ENCODE measurements around the gene GABRR1. TPM values are rescaled to one million over a fixed set of nuclear protein-coding genes. Genes with fewer than 3 reads are reported as not detected.
A peak's percentile ranks its signal among the peaks of the same experiment; 100 is the strongest.

The GABRR1 gene
- total and polyA plus RNA-seq, 2 donors (not counting 3 experiments of a cell fraction or from before 2014, with no cell fraction given), result not detected

GRCh38 chr6:89242574-89243330, 25.6 kb upstream of the GABRR1 start:
- Histone ChIP-seq H2AFZ (ENCODE audit: low read depth, low read length) (no peak overlapping the region), H3K9ac (replicated peaks; ENCODE audit: extremely low read depth, insufficient read depth, low read length) (no peak overlapping the region), H3K36me3 (ENCODE audit: control insufficient read depth in 2 of 2, extremely low read depth in 1 of 2, insufficient read depth in 2 of 2, low read length in 2 of 2) (no peaks in the 10 kb centered on the region), H3K9me3 (replicated peaks; ENCODE audit: control insufficient read depth, insufficient read depth, low read length) (no peaks in the 10 kb centered on the region), H3K4me2 (ENCODE audit: insufficient read depth, low read length) (no peak overlapping the region), H3K27me3 (ENCODE audit: control insufficient read depth in 2 of 2, insufficient read depth in 2 of 2, low read length in 2 of 2) (peaks cover 16 to 23% of the 10 kb centered on the region in 2 experiments), H3K9me1 (replicated peaks; ENCODE audit: control insufficient read depth, extremely low read depth, insufficient read depth, low read length) (no peaks in the 10 kb centered on the region), H3K79me2 (ENCODE audit: control insufficient read depth, insufficient read depth, low read length) (no peaks in the 10 kb centered on the region), H3K4me1 (ENCODE audit: control insufficient read depth, extremely low read depth, insufficient read depth, low read length) (no peaks in the 10 kb centered on the region), H3K4me3 (replicated peaks in 1 of 3; ENCODE audit: insufficient read depth in 1 of 3, low read depth in 1 of 3, low read length in 3 of 3) (no peak overlapping the region), H3K27ac (ENCODE audit: insufficient read depth, low read depth, low read length) (no peak overlapping the region), H4K20me1 (replicated peaks; ENCODE audit: control insufficient read depth, extremely low read depth, insufficient read depth, low read length) (no peaks in the 10 kb centered on the region)
- dilution Hi-C loops (cut with MboI; ENCODE audit: extremely low pct_ligation_motif_present, low sequenced_read_pairs), result no loop called here
- ChIA-PET POLR2A (interaction anchor here (0.7 kb wide), 1 partner anchor 156 kb away, joined by 4 read pairs; no protein-coding TSS in a partner anchor), CTCF (interaction anchor here (0.6 to 6.7 kb wide), 19 partner anchors 9 to 259 kb away, joined by 3 to 196 read pairs (median 3); partner anchors contain the start of genes PM20D2, PNRC1 and SRSF12)
- BruUV-seq (replicated peaks), result no TSS peak
- DNase-seq (ENCODE audit: low read depth, low spot score) (peak; percentile 60), FAIRE-seq (peak; percentile 76)
- intact Hi-C loops (cut with micrococcal nuclease), result loop anchor here (1.0 to 2.0 kb wide), 4 partner anchors 56 to 260 kb away; no protein-coding TSS in a partner anchor
- TF ChIP-seq GATA2 (IDR thresholded peaks at IDR 0.05; ENCODE audit: insufficient read depth, insufficient read length, low read depth, low read length) (no peak), CTCF (IDR thresholded peaks at IDR 0.05; ENCODE audit: extremely low read depth in 1 of 2, insufficient read depth in 1 of 2, low read depth in 1 of 2, low read length in 2 of 2) (peak; percentile 36 to 43)

GRCh38 chr6:89239338-89239737, 22.2 kb upstream of the GABRR1 start:
- Histone ChIP-seq H3K4me1 (ENCODE audit: control insufficient read depth, extremely low read depth, insufficient read depth, low read length) (no peaks in the 10 kb centered on the region), H3K27me3 (ENCODE audit: control insufficient read depth in 2 of 2, insufficient read depth in 2 of 2, low read length in 2 of 2) (peaks cover 7 to 8% of the 10 kb centered on the region in 2 experiments), H3K79me2 (ENCODE audit: control insufficient read depth, insufficient read depth, low read length) (no peaks in the 10 kb centered on the region), H3K27ac (ENCODE audit: insufficient read depth, low read depth, low read length) (no peak overlapping the region), H3K9me3 (replicated peaks; ENCODE audit: control insufficient read depth, insufficient read depth, low read length) (no peaks in the 10 kb centered on the region), H3K4me3 (replicated peaks in 1 of 3; ENCODE audit: insufficient read depth in 1 of 3, low read depth in 1 of 3, low read length in 3 of 3) (no peak overlapping the region), H3K4me2 (ENCODE audit: insufficient read depth, low read length) (no peak overlapping the region), H4K20me1 (replicated peaks; ENCODE audit: control insufficient read depth, extremely low read depth, insufficient read depth, low read length) (no peaks in the 10 kb centered on the region), H2AFZ (ENCODE audit: low read depth, low read length) (no peak overlapping the region), H3K36me3 (ENCODE audit: control insufficient read depth in 2 of 2, extremely low read depth in 1 of 2, insufficient read depth in 2 of 2, low read length in 2 of 2) (no peaks in the 10 kb centered on the region), H3K9me1 (replicated peaks; ENCODE audit: control insufficient read depth, extremely low read depth, insufficient read depth, low read length) (no peaks in the 10 kb centered on the region), H3K9ac (replicated peaks; ENCODE audit: extremely low read depth, insufficient read depth, low read length) (no peak overlapping the region)
- dilution Hi-C loops (cut with MboI; ENCODE audit: extremely low pct_ligation_motif_present, low sequenced_read_pairs) (no loop called here), intact Hi-C loops (cut with micrococcal nuclease) (no loop called here)
- CTCF ChIA-PET, result interaction anchor here (1.0 to 6.7 kb wide), 4 partner anchors 21 to 256 kb away, joined by 3 to 196 read pairs (median 4); no protein-coding TSS in a partner anchor
- FAIRE-seq (no peak), DNase-seq (ENCODE audit: low read depth, low spot score) (peak; percentile 19)
- TF ChIP-seq CTCF (IDR thresholded peaks at IDR 0.05; ENCODE audit: extremely low read depth in 1 of 2, insufficient read depth in 1 of 2, low read depth in 1 of 2, low read length in 2 of 2), result peak; percentile 36 to 42
- TF ChIP-seq GATA2 (IDR thresholded peaks at IDR 0.05; ENCODE audit: insufficient read depth, insufficient read length, low read depth, low read length), result no peak
- TF ChIP-seq FOS (IDR thresholded peaks at IDR 0.05; ENCODE audit: borderline replicate concordance, insufficient read depth, low read length), result no peak
- POLR2A ChIA-PET, result no interaction called here
- no TSS peak for BruUV-seq (replicated peaks)

All from endothelial cell of umbilical vein (primary cell).